Kidney tubule cell (primary cell): ENCODE results near the gene DNMT3A.

Experiments used
- DNase-seq: peaks from one replicate; pipeline ENCODE4 v3.0.0-alpha.2; 2018; ENCODE audit warnings: low spot score

The DNMT3A gene

DNA sequence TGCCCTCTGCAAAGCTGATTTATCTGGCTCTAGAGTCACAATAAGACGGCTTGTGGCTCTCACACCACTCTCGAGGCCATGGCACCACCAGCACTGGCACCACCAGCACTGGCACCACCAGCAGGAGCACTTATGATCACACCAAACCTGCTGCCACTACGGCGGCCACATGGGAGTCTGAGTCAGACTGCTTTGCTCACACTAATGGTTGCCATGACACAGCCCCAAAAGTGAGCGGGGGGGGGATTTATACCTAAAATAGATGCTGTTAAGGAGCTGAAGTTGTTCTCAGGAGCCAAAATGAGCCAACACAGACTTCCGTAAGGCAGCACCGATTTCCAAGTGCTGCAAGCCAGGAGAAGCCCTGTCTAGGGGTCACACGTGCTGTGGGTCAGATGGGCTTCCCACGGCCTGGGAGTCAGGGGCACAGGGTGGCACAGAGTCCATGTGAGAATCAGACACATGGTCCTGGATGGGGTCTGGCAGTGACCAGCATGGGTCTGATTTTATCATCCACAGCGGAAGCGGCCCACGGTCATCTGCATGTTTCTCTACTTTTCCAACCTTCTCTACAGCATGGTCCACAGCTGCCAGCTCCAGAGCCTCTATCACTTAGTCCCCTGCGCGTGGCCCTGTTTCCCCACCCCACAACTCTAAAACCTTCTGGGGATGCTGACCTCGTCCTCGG lies 16.7 kb downstream of the DNMT3A start:
- no peak for DNase-seq

DNA sequence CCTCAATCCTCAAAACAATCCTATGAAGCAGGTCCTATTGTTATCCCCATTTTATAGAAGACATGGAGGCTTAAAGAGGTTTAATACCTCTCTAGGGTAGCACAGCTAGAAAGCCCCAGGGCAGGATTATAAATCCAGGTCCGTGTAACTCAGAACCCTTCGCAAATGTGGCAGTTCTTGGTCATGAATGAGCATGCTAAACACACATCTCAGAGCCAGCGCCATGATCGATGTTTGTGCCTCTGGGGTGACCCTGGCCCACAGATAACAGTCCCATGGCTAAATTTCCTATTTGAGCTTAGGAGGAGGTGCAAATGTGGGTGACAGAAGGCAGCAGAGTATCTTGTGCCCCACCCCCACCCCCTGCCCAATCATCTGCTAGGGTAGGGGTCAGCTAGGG lies 17.5 kb downstream of the DNMT3A start:
- no peak for DNase-seq

DNA sequence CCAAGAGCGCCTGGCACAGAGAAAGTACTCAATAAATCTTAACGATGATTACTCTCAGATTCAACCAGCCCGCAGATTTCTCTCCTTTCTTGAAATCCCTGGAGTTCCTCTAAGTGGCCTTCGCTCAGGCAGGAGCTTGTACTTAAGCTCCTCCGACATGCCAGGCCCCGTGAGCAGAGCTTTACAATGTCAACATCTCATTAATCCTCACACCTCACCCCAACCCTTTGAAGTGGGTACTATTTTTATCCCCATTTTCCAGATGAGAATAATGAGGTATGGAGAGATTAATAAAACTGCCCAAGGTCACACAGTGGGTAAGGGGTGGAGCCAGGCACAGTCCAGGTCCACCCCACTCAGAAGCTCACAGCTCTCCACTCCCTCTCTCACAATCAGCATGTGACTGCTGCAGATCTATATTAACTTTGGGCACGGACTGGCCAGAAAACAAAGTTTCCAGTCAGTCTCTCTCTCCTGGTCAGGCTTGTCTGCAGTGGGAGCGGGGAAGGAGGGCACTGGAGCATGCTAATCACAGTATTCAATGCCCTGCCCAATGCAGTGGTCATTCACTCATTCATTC lies 18.0 kb downstream of the DNMT3A start:
- no peak for DNase-seq

- DNase-seq = no peak
Measured at GRCh38 chr2:25323042-25323514, 18.6 kb downstream of the DNMT3A start.

DNA sequence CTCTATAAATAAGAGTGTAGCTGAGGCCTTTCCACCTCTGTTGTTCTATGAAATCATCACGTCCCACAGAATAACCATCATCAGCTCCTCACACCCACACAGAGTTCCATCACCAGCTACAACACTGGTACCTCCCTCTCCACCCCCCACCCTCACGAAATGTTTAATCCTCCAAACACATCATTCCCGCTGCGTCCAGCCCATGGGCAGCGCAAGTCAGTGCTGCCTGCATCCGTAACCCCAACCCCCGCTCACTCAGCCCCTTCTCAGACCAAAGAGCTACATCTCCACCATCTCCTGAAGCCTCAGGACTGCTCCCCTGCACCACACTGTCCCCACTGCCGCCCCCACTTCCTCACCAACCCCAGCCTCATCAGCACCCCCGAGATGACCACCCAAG lies 19.4 kb downstream of the DNMT3A start:
- DNase-seq = no peak

GRCh38 chr2:25320077-25320476 lies 21.6 kb downstream of the DNMT3A start:
- DNase-seq = no peak

DNA sequence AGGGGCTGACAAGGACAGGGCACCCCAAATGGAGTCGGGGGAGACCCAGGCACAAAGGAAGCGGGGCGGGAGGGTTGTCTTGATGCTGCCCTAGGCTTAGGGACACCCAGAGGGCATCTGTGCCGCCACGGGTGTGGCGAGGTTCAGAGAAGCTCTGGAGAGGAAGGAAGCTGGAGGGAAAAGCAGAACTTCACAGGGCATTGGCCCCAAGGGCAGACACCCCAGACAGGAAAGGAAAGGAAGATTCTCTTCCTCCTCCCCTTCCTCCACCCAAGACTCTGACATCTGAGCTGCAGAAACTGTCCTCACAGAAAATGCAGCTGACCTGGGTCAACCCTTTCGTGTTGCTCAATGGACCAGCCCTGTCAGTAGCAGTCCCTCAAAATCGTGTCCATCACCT lies 25.6 kb downstream of the DNMT3A start:
- no peak for DNase-seq

DNA sequence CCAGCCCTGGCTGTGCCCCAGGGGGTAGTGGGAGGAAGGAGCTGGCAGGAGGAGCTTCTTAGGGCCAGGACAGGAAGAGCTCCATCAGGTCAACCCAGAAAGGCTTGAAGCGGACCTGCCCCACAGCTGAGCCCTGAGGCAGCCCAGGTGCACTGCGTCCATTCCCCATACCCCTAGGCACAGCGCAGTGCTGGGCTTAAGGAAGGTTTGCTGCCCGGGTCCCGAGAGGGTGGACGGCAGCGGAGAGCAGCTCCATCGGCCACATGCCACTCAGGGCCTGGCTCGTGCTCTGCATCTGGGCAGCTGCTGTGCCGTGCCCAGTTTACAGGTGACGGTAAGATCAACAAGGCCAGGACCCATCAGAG lies 26.4 kb downstream of the DNMT3A start:
- no peak for DNase-seq

DNA sequence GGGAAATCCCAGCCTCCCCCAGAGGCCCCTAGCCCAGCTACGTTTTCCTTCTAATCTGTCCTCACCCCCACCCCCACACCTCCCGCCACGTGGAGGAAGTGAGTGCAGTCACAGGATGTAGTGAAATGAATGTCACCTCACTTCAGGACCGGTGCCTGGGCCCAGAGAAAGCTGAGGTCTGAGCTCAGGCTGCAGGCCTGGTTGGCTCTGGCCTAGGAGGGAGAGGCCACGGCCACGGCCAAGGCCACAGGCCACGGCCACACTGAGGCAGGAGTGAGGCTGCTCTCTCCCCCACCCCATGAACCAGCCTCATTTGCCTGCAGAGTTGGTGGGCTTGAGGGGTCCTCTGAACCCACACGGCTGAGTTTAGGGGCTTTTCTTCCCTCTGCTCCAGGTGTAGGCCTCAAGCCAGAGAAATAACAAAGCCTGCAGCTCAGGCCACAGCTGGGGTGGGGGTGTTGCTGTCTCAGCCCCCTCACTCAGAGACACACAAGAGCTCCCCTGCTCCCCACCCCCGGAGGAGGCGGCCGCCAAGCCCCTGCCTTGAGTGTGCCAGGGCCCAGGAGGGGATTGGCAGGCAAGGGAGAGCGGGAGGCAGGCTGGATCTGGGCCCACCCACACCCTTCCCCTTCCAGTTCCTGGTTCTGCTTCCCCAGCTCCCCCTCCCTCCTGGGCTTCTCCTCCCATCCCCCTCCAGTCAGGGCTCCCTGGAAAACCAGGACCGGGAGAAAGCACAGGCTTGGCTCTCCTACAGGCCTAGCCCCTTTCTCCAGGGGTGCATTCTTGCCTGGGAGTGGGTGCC lies 27.0 kb downstream of the DNMT3A start:
- DNase-seq = no peak

GRCh38 chr2:25313711-25314513 lies 27.8 kb downstream of the DNMT3A start:
- DNase-seq = no peak

GRCh38 chr2:25312958-25313710 lies 28.6 kb downstream of the DNMT3A start:
- no peak for DNase-seq

DNA sequence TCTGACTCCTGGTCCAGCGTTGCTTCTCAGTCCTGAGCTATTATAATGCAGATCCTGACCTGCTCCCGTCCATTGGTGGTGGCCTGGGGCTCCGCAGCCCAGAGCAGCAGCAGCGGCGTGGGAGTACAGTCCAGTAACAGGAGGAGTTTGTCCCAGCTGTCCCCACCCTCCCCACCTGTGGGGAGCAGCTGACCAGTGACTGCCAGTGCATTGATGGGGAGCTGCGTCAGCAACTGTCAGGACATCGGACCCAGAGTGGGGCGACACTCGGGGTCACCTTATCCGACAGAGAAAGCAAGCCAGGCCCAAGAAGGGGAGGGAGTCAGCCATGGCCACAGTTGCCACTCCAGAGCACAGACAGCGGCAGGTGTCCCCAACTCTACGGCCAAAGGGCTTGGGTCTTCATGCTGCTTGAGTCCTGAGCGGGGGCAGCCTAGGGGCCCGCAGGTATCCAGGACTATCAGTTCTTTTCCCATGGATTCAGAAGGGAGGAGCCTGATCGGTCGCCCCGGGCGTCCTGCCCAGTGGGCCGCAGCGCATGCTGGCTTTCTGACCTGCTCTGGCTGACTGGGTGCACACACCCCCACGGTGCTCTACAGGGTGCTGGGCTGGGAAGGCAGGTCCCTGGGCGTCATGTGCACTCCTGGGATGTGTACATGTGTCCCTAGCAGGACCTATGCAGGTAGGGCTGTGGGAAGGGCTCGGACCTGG lies 29.7 kb downstream of the DNMT3A start:
- peak; percentile 41 for DNase-seq

DNA sequence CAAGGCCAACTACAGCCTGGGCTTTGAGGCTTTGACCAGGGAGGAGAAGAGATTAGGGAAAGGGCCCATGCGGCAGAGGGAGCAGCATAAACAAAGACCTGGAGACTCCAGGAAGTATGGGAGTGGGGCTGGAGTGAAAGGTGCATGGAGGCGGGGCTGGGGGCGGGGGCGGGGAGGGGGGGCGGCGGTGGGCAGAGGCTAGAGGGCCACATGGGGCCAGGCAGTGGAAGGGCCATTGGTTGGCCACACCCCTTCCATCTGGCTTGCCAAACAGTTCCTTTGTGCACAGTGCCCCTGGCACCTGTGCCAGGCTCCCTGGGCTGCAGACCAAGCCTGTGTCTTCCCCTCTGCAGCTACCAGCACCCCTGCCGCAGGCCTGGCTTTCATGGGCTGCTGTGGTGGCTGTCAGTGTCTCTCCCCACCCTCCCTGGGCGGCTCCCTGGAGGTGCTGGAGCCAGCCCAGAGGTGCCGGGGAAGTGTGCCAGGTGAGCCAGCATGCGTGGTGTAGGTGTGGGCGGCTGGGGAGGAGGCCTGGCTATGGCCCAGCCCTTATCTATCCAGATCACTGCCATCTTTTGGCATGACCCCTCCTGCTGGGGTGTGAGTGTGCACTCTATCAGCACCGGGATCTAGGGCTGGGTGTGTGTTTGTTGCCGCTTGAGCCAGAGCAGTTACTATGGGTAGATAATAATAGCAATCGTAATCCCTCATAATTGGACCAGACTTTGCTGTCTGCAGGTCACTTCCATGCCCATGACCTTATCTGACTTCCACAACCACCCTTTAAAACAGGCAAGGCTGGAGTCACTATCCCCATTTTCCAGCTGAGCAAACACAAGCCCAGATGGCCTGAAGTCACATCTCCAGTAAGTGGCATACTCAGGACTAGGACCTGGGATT lies 30.5 kb downstream of the DNMT3A start:
- DNase-seq = peak; percentile 37

GRCh38 chr2:25310709-25310964 lies 31.1 kb downstream of the DNMT3A start:
- no peak for DNase-seq

GRCh38 chr2:25309402-25309801 lies 32.3 kb downstream of the DNMT3A start:
- DNase-seq = peak; percentile 39

DNA sequence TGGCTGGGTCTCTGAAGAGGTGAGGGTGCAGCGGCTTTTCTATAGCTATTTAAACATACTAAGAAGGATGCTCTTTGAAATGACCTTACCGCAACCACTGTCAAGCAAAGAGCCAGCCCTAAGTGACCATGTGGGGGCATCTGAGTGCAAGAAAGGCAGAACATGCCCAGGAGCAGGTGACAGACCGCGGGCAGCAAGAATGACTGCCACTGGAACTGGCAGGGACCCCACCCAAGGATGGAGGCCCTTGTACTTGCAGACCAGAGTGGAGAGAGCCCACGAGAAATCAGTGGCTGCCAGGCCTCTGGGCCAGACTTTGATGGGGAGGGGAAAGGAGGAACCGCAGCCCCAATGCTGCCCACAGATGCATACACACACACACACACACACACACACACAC lies 33.1 kb downstream of the DNMT3A start:
- no peak for DNase-seq

- no peak for DNase-seq
Measured at GRCh38 chr2:25307949-25308557, 33.7 kb downstream of the DNMT3A start.

- no peak for DNase-seq
Measured at GRCh38 chr2:25306777-25307368, 34.9 kb downstream of the DNMT3A start.

- DNase-seq = no peak
Measured at GRCh38 chr2:25305775-25306174, 36.0 kb downstream of the DNMT3A start.
